Left lung (tissue), 10 donors: ENCODE results near the gene ZNF92. TPM values are rescaled to one million over a fixed set of nuclear protein-coding genes. Genes with fewer than 3 reads are reported as not detected.
"Not testable (repeated sequence)": the region's sequence is repeated elsewhere in the genome, so short reads cannot be mapped to it uniquely, and the experiment has no call there.

Experiments used
- ATAC-seq: fragments of 200-7000 bp; cut with Tn5 transposase; one replicate; pipeline ENCODE4 v1.9.1; 2020; ENCODE audit warnings: moderate library complexity
- DNase-seq, 4 donors: peaks; one replicate each; pipeline ENCODE4 v3.0.0-alpha.2; 2013 to 2020
- H3K27ac ChIP-seq, 2 donors: fragments of 200-600 bp; sonication (generic) in 1 of 2; one replicate each; pipeline versions ENCODE4 v1.5.0 to v1.8.0; 2020 to 2021
- H3K27me3 ChIP-seq, 2 donors: fragments of 200-600 bp; sonication (generic) in 1 of 2; one replicate each; pipeline versions ENCODE4 v1.5.0 to v1.8.0; 2020 to 2021
- H3K36me3 ChIP-seq, 2 donors: fragments of 200-600 bp; sonication (generic) in 1 of 2; one replicate each; pipeline versions ENCODE4 v1.5.0 to v1.8.0; 2020 to 2021
- H3K4me1 ChIP-seq, 2 donors: fragments of 200-600 bp; one replicate each; pipeline ENCODE4 v1.8.0; 2021
- H3K4me3 ChIP-seq, 2 donors: fragments of 200-600 bp; sonication (generic) in 1 of 2; one replicate each; pipeline versions ENCODE4 v1.5.0 to v1.8.0; 2020 to 2021; ENCODE audit warnings: mild to moderate bottlenecking in 1 of 2
- H3K9me3 ChIP-seq, 2 donors: fragments of 200-600 bp; sonication (generic) in 1 of 2; one replicate each; pipeline versions ENCODE4 v1.5.0 to v1.8.0; 2020 to 2021
- CTCF ChIP-seq, 2 donors: fragments of 200-600 bp; sonication (generic) in 1 of 2; IDR thresholded peaks; one replicate each; pipeline versions ENCODE4 v1.5.0 to v1.8.0; 2021; ENCODE audit warnings: antibody characterized with exemption in 2 of 2
- intact Hi-C, 2 donors: fragments of 100-400 bp; cut with DNase I; formaldehyde crosslinking; loops; one replicate each; pipeline versions ENCODE4 v1.11.2 to v1.14.2; 2022
- polyA plus RNA-seq, 6 donors: library from polyadenylated mRNA; unstranded; fragments of 120-200 nt; gene quantifications; one replicate each; pipeline ENCODE4 v1.2.1, GENCODE V29; 2013; ENCODE audit not compliant: insufficient read length in 6 of 6
- total RNA-seq, 2 donors: library from RNA; stranded (reverse); fragmentation: NEBNext Ultra II Directional; extraction: Animal tissue kit (Norgen Biotek cat#: 25700); gene quantifications; one replicate each; pipeline ENCODE4 v1.2.1, GENCODE V29; 2021
- donor health status: DM: no; HTN: yes; CAD: no.
- donor health status: DM: no; HTN: no; CAD: no.

ZNF92 gene
- total and polyA plus RNA-seq, 8 donors, result 6.5 to 19.8 (median 16.1) TPM

GRCh38 chr7:65397730-65398142, 24.1 kb downstream of the ZNF92 start:
- Histone ChIP-seq H3K27me3 (no peaks in the 10 kb centered on the region), H3K36me3 (peaks cover 2 to 60% of the 10 kb centered on the region in 2 donors), H3K4me3 (no peak overlapping the region), H3K9me3 (peaks cover 0 to 66% of the 10 kb centered on the region in 2 donors), H3K27ac (no peak overlapping the region), H3K4me1 (no peaks in the 10 kb centered on the region)
- ATAC-seq (no peak), DNase-seq (no peak)
- TF ChIP-seq CTCF (IDR thresholded peaks at IDR 0.05), result no peak
- intact Hi-C loops, result no loop called here

GRCh38 chr7:65398671-65399070, 25.0 kb downstream of the ZNF92 start:
- intact Hi-C loops, H3K27me3 ChIP-seq, H3K27ac ChIP-seq, ATAC-seq, DNase-seq, H3K4me3 ChIP-seq, H3K4me1 ChIP-seq: not testable (repeated sequence)
- peaks cover 2 to 54% of the 10 kb centered on the region in 2 donors for H3K36me3 ChIP-seq
- H3K9me3 ChIP-seq, result peaks cover 4 to 73% of the 10 kb centered on the region in 2 donors

- peaks cover 4 to 77% of the 10 kb centered on the region in 2 donors for H3K9me3 ChIP-seq
- H3K4me1 ChIP-seq, ATAC-seq: not testable (repeated sequence)
Observed at GRCh38 chr7:65399101-65399500, 25.4 kb downstream of the ZNF92 start.

GRCh38 chr7:65404020-65404419, 30.4 kb downstream of the ZNF92 start:
- Histone ChIP-seq H3K27me3 (no peaks in the 10 kb centered on the region), H3K9me3 (peaks cover 9 to 92% of the 10 kb centered on the region in 2 donors)
- intact Hi-C loops, result no loop called here

More at GRCh38 chr7:65399101-65399500, 25.4 kb downstream of the ZNF92 start:
- peaks cover 2 to 54% of the 10 kb centered on the region in 2 donors for H3K36me3 ChIP-seq
- DNase-seq, H3K27me3 ChIP-seq, H3K4me3 ChIP-seq, intact Hi-C loops, H3K27ac ChIP-seq: not testable (repeated sequence)

GRCh38 chr7:65406706-65407105, 33.1 kb downstream of the ZNF92 start:
- intact Hi-C loops, H3K4me3 ChIP-seq, DNase-seq, H3K27ac ChIP-seq, H3K4me1 ChIP-seq, H3K27me3 ChIP-seq, H3K36me3 ChIP-seq, ATAC-seq: not testable (repeated sequence)
- peaks cover 9 to 71% of the 10 kb centered on the region in 2 donors for H3K9me3 ChIP-seq

More at GRCh38 chr7:65404020-65404419, 30.4 kb downstream of the ZNF92 start:
- ATAC-seq, result no peak
- no peak overlapping the region for H3K4me3 ChIP-seq
- H3K4me1 ChIP-seq, result no peaks in the 10 kb centered on the region
- DNase-seq, result no peak
- peaks cover 2 to 20% of the 10 kb centered on the region in 2 donors for H3K36me3 ChIP-seq
- no peak for TF ChIP-seq CTCF (IDR thresholded peaks at IDR 0.05)
- no peak overlapping the region for H3K27ac ChIP-seq

- ATAC-seq, result no peak
- intact Hi-C loops, result no loop called here
- no peaks in the 10 kb centered on the region for H3K27me3 ChIP-seq
Observed at GRCh38 chr7:65409363-65409762, 35.7 kb downstream of the ZNF92 start.

More at GRCh38 chr7:65409363-65409762, 35.7 kb downstream of the ZNF92 start:
- Histone ChIP-seq H3K27ac (no peak overlapping the region), H3K4me3 (no peak overlapping the region), H3K4me1 (no peaks in the 10 kb centered on the region), H3K9me3 (peaks cover 3 to 51% of the 10 kb centered on the region in 2 donors), H3K36me3 (no peaks in the 10 kb centered on the region)
- no peak for DNase-seq
- TF ChIP-seq CTCF (IDR thresholded peaks at IDR 0.05), result no peak
